ENCODE data around the gene ARRDC2. TPM values are rescaled to one million over a fixed set of nuclear protein-coding genes. Genes with fewer than 3 reads are reported as not detected.

ARRDC2 gene
- total RNA-seq, 4 donors from 2014 or later, result 127 to 180 (median 177) TPM

DNA sequence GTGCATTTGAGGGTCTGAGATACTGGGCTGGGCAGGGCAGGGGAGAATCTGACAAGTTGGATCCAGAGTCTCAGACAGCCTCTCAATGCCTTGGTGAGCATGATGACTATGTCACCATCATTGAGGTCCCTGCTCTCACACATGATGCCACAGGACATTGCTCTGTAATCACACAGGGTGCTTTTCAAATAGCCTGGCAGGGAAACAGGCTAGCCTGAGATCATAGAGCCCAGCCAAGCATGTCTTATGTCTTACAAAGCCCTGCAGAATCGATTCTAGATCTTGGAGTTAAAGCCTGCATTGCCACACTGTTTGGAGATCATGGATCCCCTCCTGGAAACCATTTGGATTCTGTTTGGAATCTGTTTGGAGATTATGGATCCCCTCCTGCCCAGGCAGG is 35.7 kb upstream of the ARRDC2 start:
- 83 to 86% methylated on average over 1 of the region's 1 CpG for WGBS, 2 donors

GRCh38 chr19:17973759-17974158 is 34.2 kb upstream of the ARRDC2 start:
- Histone ChIP-seq H3K27ac (no peak overlapping the region), H3K9me3 (no peaks in the 10 kb centered on the region), H3K4me3 (no peak overlapping the region), H3K4me1 (no peaks in the 10 kb centered on the region), H3K36me3 (no peaks in the 10 kb centered on the region), H3K27me3 (peaks cover 0 to 16% of the 10 kb centered on the region in 2 donors)
- no peak for TF ChIP-seq EP300 (IDR thresholded peaks at IDR 0.05)
- no peak for TF ChIP-seq CTCF (IDR thresholded peaks at IDR 0.05)
- no peak for TF ChIP-seq POLR2A (IDR thresholded peaks at IDR 0.05)
- DNase-seq (ENCODE audit: low spot score in 2 of 2), result no peak
- 91% methylated on average over 11 of the region's 23 CpGs; no CpG with 5 or more reads in 1 of the 2 donors for WGBS, 2 donors

More for the DNA sequence above, 35.7 kb upstream of the ARRDC2 start:
- no peak for TF ChIP-seq CTCF (IDR thresholded peaks at IDR 0.05)
- TF ChIP-seq EP300 (IDR thresholded peaks at IDR 0.05), result no peak
- TF ChIP-seq POLR2A (IDR thresholded peaks at IDR 0.05), result no peak
- Histone ChIP-seq H3K4me1 (peaks cover 0 to 2% (median 0%) of the 10 kb centered on the region in 4 donors), H3K36me3 (no peaks in the 10 kb centered on the region), H3K9me3 (no peaks in the 10 kb centered on the region), H3K4me3 (no peak overlapping the region), H3K27me3 (peaks cover 0 to 32% of the 10 kb centered on the region in 2 donors), H3K27ac (no peak overlapping the region)
- no peak for DNase-seq (ENCODE audit: low spot score in 2 of 2)

DNA sequence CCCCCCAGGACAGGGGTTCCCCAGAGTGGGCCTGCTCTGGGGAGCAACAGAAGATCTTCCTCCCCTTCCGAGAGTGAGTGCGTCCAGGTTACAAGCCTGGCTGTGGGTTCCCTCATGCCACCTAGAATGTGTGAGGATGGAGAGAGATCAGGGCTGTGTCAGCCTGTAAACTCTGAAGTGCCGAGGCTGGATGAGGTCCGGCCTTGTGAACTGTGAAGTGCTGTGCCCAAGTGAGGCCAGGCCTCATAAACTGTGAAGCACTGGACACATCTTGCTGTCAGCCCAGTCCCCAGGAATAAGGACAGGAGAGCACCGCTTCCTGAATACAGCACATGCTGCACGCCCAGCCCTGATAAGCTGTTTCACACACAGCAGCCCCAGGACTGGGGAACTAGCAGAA is 33.4 kb upstream of the ARRDC2 start:
- Histone ChIP-seq H3K36me3 (no peaks in the 10 kb centered on the region), H3K4me1 (no peaks in the 10 kb centered on the region), H3K27me3 (peaks cover 0 to 10% of the 10 kb centered on the region in 2 donors), H3K4me3 (no peak overlapping the region), H3K9me3 (no peaks in the 10 kb centered on the region), H3K27ac (no peak overlapping the region)
- TF ChIP-seq CTCF (IDR thresholded peaks at IDR 0.05), result no peak
- TF ChIP-seq POLR2A (IDR thresholded peaks at IDR 0.05), result no peak
- TF ChIP-seq EP300 (IDR thresholded peaks at IDR 0.05), result no peak
- 89 to 93% methylated on average over 3 to 6 of the region's 6 CpGs for WGBS, 2 donors
- no peak for DNase-seq (ENCODE audit: low spot score in 2 of 2)

DNA sequence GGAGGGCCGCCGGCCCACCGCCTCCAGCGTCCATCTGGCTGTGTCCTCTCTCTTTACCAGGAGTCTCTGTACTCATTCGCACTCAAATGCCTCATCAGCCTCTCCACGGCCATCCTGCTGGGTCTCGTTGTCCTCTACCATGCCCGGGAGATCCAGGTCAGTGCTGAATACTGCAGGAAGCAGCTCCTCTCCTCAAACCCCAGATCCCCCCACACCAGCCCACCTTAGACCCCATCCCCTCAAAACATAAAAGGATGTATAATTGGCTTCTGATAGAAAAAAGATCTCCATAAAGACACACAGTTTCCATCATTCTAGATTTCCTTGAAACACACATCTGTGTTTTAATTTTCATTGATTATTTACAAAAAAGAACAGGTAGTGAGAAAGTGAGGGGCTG is 32.9 kb upstream of the ARRDC2 start:
- Histone ChIP-seq H3K27ac (no peak overlapping the region), H3K9me3 (no peaks in the 10 kb centered on the region), H3K4me1 (no peaks in the 10 kb centered on the region), H3K27me3 (peaks cover 0 to 8% of the 10 kb centered on the region in 2 donors), H3K36me3 (no peaks in the 10 kb centered on the region), H3K4me3 (no peak overlapping the region)
- DNase-seq (ENCODE audit: low spot score in 2 of 2), result no peak
- TF ChIP-seq CTCF (IDR thresholded peaks at IDR 0.05) (no peak), POLR2A (IDR thresholded peaks at IDR 0.05) (no peak), EP300 (IDR thresholded peaks at IDR 0.05) (no peak)
- 83 to 93% methylated on average over 8 of the region's 8 CpGs for WGBS, 2 donors

DNA sequence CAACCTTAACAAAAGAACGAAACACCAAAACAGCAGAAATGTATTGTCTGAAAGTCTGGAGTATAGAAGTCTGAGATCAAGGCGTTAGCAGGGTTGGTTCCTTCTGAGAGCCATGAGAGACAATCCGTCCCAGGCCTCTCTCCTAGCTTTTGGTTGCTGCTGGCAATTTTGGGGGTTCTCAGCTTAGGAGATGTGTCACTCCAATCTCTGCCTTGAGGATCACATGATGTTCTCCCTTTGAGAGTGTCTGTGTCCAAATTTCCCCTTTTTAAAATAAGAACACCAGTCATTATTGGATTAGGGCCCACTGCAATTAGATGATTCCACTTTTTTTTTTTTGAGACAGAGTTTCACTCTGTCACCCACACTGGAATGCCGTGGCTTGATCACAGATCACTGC is 30.9 kb upstream of the ARRDC2 start:
- Histone ChIP-seq H3K9me3 (no peaks in the 10 kb centered on the region), H3K4me1 (no peaks in the 10 kb centered on the region), H3K27me3 (peaks cover 0 to 5% of the 10 kb centered on the region in 2 donors), H3K27ac (no peak overlapping the region), H3K36me3 (no peaks in the 10 kb centered on the region), H3K4me3 (no peak overlapping the region)
- TF ChIP-seq POLR2A (IDR thresholded peaks at IDR 0.05), result no peak
- TF ChIP-seq EP300 (IDR thresholded peaks at IDR 0.05), result no peak
- no peak for TF ChIP-seq CTCF (IDR thresholded peaks at IDR 0.05)
- no peak for DNase-seq (ENCODE audit: low spot score in 2 of 2)
- 77 to 80% methylated on average over 4 of the region's 4 CpGs for WGBS, 2 donors

Data from tibial nerve (tissue), 4 donors.